Activated CD8-positive, alpha-beta T cell treated with anti-CD3 and anti-CD28 coated beads for 36 hours (primary cell): Measurements from ENCODE around the gene ACOT7. TPM values are rescaled to one million over a fixed set of nuclear protein-coding genes. Genes with fewer than 3 reads are reported as not detected.
"Not testable (repeated sequence)": the region's sequence is repeated elsewhere in the genome, so short reads cannot be mapped to it uniquely, and the experiment has no call there.

Experiments used
- ATAC-seq: fragments of 200-7000 bp; cut with Tn5 transposase; one replicate; pipeline ENCODE4 v1.10.0; 2021; ENCODE audit warnings: mild to moderate bottlenecking, moderate library complexity
- CTCF ChIA-PET: fragments of 350-600 bp; sonication (Branson Sonifier 250); formaldehyde crosslinking; loops from one replicate; lab custom pipeline; 2021; ENCODE audit warnings: antibody characterized with exemption; lab: Charles Lee
- POLR2A ChIA-PET: fragments of 350-600 bp; sonication (Branson Sonifier 250); formaldehyde crosslinking; loops from one replicate; lab custom pipeline; 2021; ENCODE audit warnings: antibody characterized with exemption; lab: Charles Lee
- DNase-seq: peaks from one replicate; pipeline ENCODE4 v3.0.0-alpha.2; 2020
- H3K27ac Mint-ChIP-seq: one replicate; pipeline ENCODE4 v1.8.0; 2021; ENCODE audit warnings: mild to moderate bottlenecking, mixed read lengths
- H3K27me3 Mint-ChIP-seq: one replicate; pipeline ENCODE4 v1.8.0; 2021; ENCODE audit warnings: mixed read lengths
- H3K36me3 Mint-ChIP-seq: one replicate; pipeline ENCODE4 v1.8.0; 2021; ENCODE audit warnings: low read depth, mixed read lengths
- H3K4me1 Mint-ChIP-seq: one replicate; pipeline ENCODE4 v1.8.0; 2021; ENCODE audit warnings: low read depth, mixed read lengths
- H3K4me3 Mint-ChIP-seq: one replicate; pipeline ENCODE4 v1.8.0; 2021; ENCODE audit warnings: mild to moderate bottlenecking, moderate library complexity, mixed read lengths
- H3K9me3 Mint-ChIP-seq: one replicate; pipeline ENCODE4 v1.8.0; 2021; ENCODE audit warnings: mixed read lengths
- intact Hi-C: fragments of 100-400 bp; cut with micrococcal nuclease; formaldehyde crosslinking; loops from one replicate; pipeline ENCODE4 v1.10.0; 2022
- total RNA-seq, 2 experiments: library from RNA; stranded (reverse); gene quantifications; one replicate each; pipeline ENCODE4 v1.2.3, GENCODE V29; 2021
- TF ChIP-seq, protein P1 (sequence below): fragments of 200-600 bp; IDR thresholded peaks from one replicate; pipeline ENCODE4 v1.8.0; 2022; ENCODE audit warnings: antibody characterized with exemption, mild to moderate bottlenecking

Gene ACOT7
- total RNA-seq, 2 experiments from 2014 or later: 80.4 to 86.7 TPM

DNA sequence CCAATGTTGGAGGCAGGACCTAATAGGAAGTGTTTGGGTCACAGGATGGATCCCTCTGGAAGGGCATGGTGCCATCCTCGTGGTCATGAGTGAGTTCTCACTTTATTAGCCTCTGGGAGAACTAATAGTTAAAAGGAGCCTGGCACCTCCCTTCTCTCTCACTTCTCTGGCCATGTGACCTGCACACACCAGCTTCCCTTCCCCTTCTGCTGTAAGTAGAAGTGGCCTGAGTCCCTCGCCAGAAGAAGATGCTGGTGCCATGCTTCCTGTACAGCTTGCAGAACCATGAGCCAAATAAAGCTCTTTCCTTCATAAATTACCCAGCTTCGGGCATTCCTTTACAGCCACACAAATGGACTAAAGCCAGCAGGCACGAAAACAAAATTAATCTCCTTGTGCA lies 23.6 kb downstream of the ACOT7 start:
- DNase-seq (no peak), ATAC-seq (no peak)
- TF ChIP-seq, protein P1, sequence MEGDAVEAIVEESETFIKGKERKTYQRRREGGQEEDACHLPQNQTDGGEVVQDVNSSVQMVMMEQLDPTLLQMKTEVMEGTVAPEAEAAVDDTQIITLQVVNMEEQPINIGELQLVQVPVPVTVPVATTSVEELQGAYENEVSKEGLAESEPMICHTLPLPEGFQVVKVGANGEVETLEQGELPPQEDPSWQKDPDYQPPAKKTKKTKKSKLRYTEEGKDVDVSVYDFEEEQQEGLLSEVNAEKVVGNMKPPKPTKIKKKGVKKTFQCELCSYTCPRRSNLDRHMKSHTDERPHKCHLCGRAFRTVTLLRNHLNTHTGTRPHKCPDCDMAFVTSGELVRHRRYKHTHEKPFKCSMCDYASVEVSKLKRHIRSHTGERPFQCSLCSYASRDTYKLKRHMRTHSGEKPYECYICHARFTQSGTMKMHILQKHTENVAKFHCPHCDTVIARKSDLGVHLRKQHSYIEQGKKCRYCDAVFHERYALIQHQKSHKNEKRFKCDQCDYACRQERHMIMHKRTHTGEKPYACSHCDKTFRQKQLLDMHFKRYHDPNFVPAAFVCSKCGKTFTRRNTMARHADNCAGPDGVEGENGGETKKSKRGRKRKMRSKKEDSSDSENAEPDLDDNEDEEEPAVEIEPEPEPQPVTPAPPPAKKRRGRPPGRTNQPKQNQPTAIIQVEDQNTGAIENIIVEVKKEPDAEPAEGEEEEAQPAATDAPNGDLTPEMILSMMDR: no peak
- no peaks in the 10 kb centered on the region for H3K27me3 Mint-ChIP-seq
- intact Hi-C loops: no loop called here
- peaks cover 10% of the 10 kb centered on the region for H3K4me1 Mint-ChIP-seq
- no peak overlapping the region for H3K4me3 Mint-ChIP-seq
- H3K36me3 Mint-ChIP-seq: peaks cover 7% of the 10 kb centered on the region
- no peaks in the 10 kb centered on the region for H3K9me3 Mint-ChIP-seq
- no peak overlapping the region for H3K27ac Mint-ChIP-seq
- CTCF ChIA-PET: interaction anchor here (1.1 kb wide), 1 partner anchor 9 kb away, joined by 3 read pairs; no protein-coding TSS in a partner anchor
- POLR2A ChIA-PET: no interaction called here

DNA sequence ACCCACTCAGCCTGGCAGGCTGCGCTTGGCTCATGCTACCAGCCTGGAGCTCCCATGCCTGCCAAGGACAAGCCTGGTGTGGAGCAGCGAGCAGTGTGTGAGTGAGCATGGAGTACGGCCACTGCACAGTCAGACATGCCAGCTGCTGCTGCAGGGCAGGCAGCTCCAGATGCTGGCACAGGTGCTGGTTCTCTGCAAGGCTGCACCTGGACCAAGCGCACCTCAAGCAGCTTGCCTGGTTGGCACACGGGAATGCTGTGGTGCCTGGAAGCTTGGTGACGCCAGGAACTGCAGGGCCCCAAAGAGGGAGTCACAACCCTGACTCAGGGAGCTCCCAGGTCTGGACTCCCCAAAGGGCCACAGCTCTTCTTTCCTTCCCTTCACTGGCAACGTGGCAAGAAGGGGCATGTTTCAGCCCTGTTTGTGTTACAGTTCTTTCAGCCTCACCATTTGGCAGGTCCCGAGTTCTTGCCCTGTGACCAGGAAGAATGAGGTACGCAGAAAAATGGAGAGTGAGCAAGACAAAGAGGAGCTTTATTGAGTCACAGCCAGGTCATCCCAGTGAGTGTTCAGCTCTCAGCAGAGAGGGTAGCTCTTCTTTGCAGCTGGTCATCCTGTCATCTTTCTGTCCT lies 26.1 kb downstream of the ACOT7 start:
- DNase-seq (no peak), ATAC-seq (no peak)
- POLR2A ChIA-PET: interaction anchor here (0.8 to 2.9 kb wide), 3 partner anchors 24 to 37 kb away, joined by 3 to 12 read pairs (median 7); partner anchors contain the start of gene ACOT7
- TF ChIP-seq, protein P1: no peak
- no peak overlapping the region for H3K27ac Mint-ChIP-seq
- CTCF ChIA-PET: interaction anchor here (1.0 to 1.3 kb wide), 2 partner anchors 36 to 120 kb away, joined by 4 read pairs; no protein-coding TSS in a partner anchor
- no peak overlapping the region for H3K4me3 Mint-ChIP-seq
- H3K36me3 Mint-ChIP-seq: peaks cover 11% of the 10 kb centered on the region
- intact Hi-C loops: no loop called here
- peaks cover 24% of the 10 kb centered on the region for H3K4me1 Mint-ChIP-seq
- H3K27me3 Mint-ChIP-seq: no peaks in the 10 kb centered on the region
- no peaks in the 10 kb centered on the region for H3K9me3 Mint-ChIP-seq

DNA sequence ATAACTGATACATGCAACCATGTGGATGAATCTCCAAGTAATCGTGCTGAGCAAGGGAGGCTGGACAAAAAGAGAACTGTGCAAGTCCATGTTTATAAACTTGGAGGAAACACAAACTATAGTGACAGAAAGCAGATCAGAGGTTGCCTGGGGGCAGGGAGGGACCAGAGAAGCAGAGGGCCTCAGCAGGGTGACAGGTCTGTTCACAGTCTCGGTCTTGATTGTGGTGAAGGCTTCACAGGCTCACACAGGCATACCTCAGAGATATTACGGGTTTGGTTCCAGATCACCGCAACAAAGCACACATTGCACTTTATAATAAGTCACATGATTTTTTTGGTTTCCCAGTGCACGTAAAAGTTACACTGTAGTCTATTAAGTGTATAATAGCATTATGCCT lies 28.5 kb downstream of the ACOT7 start:
- intact Hi-C loops: no loop called here
- peaks cover 29% of the 10 kb centered on the region for H3K4me1 Mint-ChIP-seq
- H3K9me3 Mint-ChIP-seq: no peaks in the 10 kb centered on the region
- ATAC-seq: peak; percentile 94
- peak; percentile 72 for DNase-seq
- CTCF ChIA-PET: interaction anchor here (4.0 kb wide), 1 partner anchor 29 kb away, joined by 30 read pairs; the partner anchor contains the start of gene ACOT7
- POLR2A ChIA-PET: no interaction called here
- no peaks in the 10 kb centered on the region for H3K27me3 Mint-ChIP-seq
- TF ChIP-seq, protein P1: no peak
- peaks cover 11% of the 10 kb centered on the region for H3K36me3 Mint-ChIP-seq
- H3K4me3 Mint-ChIP-seq: no peak overlapping the region
- H3K27ac Mint-ChIP-seq: peak overlapping the region; percentile 60

DNA sequence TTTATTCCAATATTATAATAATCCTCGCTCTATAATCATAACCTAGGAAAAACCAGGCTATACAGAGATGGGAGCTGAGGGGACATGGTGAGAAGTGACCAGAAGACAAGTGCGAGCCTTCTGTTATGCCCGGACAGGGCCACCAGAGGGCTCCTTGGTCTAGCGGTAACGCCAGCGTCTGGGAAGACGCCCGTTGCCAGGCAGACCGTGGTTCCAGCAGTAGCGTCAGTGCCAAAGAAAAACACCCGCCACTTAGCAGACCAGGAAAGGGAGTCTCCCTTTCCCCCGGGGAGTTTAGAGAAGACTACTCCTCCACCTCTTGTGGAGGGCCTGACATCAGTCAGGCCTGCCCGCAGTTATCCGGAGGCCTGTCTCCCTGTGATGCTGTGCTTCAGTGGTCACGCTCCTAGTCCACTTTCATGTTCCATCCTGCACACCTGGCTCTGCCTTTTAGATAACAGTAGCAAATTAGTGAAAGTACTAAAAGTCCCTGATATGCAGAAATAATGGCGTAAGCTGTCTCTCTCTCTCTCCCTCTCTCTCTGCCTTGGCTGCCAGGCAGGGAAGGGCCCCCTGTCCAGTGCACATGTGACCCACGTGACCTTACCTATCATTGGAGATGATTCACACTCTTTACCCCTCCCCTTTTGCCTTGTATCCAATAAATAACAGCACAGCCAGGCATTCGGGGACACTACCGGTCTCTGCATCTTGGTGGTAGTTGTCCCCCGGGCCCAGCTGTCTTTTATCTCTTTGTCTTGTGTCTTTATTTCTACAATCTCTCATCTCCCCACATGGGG lies 30.3 kb downstream of the ACOT7 start:
- Mint-ChIP-seq H3K27ac (peak overlapping the region; percentile 46), H3K4me1 (peaks cover 43% of the 10 kb centered on the region)
- POLR2A ChIA-PET: interaction anchor here (1.2 to 2.2 kb wide), 2 partner anchors 31 to 34 kb away, joined by 5 to 13 read pairs; partner anchors contain the start of gene ACOT7
- peak; percentile 65 for DNase-seq
- CTCF ChIA-PET: interaction anchor here (0.9 to 7.0 kb wide), 17 partner anchors 8 to 116 kb away, joined by 3 to 62 read pairs (median 9); partner anchors contain the start of gene ACOT7
- H3K36me3 Mint-ChIP-seq, H3K27me3 Mint-ChIP-seq, intact Hi-C loops, H3K9me3 Mint-ChIP-seq, ATAC-seq, H3K4me3 Mint-ChIP-seq: not testable (repeated sequence)
- TF ChIP-seq, protein P1: peak; percentile 74
